Stimulated activated CD8-positive, alpha-beta memory T cell treated with anti-CD3 and anti-CD28 coated beads, Interleukin-2, amount 100 ng/mL, for 48 hours (primary cell): ENCODE data around the gene CYYR1.

Source experiments
- DNase-seq, 2 donors: peaks; one replicate each; pipeline ENCODE4 v3.0.0-alpha.2; 2020; ENCODE audit warnings: low read depth in 2 of 2

Gene CYYR1

DNA sequence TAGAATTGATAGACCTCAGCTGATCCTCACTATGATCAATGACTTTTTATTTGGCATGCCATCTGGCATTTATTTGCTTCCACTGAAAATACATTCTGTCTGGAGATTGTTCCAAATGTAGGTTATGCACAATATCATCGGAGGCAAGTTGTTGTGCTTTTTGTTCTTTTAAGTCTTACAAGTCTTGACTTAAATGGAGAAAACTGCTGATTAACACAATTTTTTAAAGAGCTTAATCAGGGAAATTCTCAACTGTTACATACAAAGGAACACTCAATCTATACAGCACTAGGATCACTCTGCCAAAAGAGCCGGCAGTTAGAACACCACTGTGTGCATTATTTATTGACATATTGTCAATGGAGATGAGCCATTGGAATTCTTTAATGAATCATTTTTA, 19.2 kb downstream of the CYYR1 start:
- no peak for DNase-seq

DNA sequence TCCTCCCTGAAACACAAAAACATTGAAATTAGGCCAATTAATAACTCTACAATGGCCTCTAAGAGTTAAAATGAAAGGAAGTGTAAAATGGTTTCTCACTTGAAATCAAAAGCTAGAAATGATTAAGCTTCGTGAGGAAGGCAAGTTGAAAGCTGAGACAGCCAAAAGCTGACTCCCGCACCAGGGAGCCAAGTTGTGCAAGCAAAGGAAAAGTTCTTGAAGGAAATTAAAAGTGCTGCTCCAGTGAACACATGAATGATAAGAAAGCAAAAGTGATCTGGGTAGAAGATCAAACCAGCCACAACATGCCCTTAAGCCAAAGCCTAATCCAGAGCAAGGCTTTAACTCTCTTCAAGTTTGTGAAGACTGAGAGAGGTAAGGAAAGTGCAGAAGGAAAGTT, 22.8 kb downstream of the CYYR1 start:
- no peak for DNase-seq

- no peak for DNase-seq
These were observed 26.5 kb downstream of the CYYR1 start for GRCh38 chr21:26546446-26547097.

GRCh38 chr21:26544201-26544775, 28.8 kb downstream of the CYYR1 start:
- DNase-seq: no peak

DNA sequence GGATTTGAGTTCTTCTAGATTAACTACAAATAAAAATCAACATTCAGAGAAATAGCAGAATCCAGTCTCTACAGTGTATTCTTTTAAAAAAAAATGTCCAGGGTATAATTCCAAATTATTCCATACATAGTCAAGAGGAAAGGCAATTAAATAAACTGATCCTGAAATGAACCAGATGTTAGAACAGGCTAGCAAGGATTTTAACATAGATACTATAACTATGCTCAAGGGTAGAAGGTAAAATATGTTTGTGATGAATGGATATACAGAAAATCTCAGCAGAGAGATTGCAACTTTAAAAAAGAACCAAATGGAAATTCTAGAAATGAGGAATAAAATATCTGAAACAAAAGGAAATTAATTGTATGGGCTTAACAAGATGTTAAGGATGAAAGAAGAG, 32.4 kb downstream of the CYYR1 start:
- DNase-seq: no peak

DNA sequence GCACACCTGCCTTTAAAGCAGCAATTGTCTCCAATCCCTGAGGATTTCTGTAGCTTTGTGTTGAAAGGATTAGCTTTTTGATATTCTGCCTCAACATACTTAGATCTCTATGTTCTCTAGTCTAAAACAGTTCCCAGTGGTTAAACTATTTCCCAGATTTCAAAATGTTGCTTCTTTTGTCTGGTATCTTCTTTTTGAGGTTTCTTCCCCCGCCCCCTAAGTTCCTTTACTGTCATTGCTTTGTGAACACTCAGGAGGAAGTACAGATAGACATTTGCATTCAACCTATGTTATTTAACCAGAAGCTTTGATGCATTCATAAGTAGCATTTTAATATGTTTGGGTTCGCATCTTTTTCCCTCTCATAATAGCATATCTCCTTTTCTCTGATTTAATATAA, 33.5 kb downstream of the CYYR1 start:
- DNase-seq: no peak

DNA sequence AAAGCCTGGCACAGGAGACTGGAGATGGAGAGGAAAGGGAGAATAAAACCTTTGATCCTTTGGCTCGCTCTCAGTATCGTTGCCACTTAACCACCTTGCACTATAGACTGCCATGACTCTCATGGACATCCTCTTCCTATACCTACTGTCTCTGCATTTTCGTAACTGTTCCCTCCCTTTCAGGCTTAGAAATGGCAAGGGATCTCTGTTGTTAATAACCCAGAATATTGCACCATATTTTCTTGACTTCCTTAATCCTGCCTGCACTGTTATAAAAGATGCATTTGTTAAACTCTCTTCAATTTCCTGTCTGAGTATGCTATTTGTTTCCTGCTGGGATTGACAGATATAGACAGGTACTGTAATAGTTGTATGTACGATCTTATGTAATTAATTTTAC, 38.6 kb downstream of the CYYR1 start:
- no peak for DNase-seq

- DNase-seq: no peak
These were observed 40.9 kb downstream of the CYYR1 start for GRCh38 chr21:26532208-26532607.

DNA sequence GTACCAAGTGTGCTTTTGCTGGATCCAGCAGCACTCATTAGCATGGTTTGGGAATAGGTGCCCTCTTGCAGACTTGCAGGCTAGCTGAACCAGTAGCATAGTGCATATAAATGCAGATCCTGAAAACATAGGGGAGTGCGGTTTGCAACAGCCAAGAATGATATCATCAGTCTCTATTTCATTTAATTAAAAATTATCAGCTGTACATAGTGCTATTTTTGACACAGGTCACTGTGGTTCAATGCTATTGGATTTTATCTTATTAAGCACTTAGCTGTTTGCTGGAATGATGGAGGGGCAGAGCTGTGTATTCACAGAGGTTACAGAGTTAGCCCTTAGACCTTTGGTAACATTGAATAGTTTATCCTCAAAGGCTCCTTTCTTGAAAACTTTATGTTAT, 43.6 kb downstream of the CYYR1 start:
- no peak for DNase-seq

GRCh38 chr21:26528882-26529281, 44.2 kb downstream of the CYYR1 start:
- DNase-seq: no peak

DNA sequence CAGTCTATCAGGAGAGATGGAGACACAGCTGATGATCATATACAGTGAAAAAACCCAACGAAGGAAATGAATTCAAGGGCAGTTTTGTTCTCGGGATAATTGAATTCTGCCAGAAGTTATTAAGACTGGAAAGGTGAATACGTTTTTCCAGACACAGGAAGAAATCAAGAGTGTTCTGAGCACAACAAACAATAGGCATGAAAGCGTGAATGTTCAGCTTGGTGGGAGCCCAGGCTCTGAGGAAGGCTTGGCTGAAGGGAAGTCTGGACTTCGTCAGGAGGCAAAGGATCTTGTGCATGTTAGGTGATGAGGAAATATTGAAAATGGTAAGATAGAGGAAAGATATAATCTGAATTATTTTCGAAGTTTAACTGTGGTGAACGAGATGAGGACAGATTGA, 50.4 kb downstream of the CYYR1 start:
- DNase-seq: no peak

- DNase-seq: no peak
These were observed 53.9 kb downstream of the CYYR1 start for GRCh38 chr21:26519142-26519541.

- no peak for DNase-seq
These were observed 57.8 kb downstream of the CYYR1 start for GRCh38 chr21:26515257-26515656.

DNA sequence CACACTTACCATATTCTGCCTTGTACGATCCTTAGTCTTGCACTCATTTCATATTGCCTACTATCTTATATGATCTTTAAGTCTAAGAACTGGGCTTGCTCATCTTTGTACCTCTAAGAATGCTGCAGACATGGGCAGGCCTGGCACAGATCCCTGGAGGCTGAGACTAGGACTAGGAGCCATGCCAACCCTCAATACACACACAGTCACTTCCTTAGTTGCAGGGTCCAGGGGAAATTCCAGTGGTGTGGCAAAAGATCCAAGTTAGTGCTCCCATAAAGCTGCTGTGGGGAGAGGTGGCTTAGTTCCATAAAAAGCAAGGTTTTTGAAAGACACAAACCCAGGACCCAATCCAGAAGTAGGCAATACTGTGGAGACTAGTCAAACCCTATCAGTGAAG, 59.9 kb downstream of the CYYR1 start:
- DNase-seq: no peak

DNA sequence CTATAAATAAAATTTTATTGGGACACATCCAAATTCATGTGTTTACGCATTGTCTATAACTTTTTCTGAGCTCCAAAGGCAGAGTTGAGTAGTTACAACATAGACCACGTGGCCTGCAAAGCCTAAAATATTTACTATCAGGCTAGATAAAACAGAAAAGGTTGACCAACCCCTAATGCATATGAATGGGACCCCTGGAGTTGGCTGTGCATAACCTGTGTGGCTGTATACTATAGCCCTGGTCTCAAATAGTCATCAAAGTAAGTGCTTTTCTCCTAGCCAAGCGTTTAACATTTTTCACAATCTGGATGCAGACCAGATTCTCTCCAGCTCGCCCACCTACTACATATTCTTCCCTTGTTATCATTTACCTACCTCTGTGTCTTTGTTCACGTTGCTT, 60.4 kb downstream of the CYYR1 start:
- DNase-seq: no peak

- no peak for DNase-seq
These were observed 64.2 kb downstream of the CYYR1 start for GRCh38 chr21:26508903-26509302.

GRCh38 chr21:26506956-26507355, 66.1 kb downstream of the CYYR1 start:
- no peak for DNase-seq

GRCh38 chr21:26505211-26505610, 67.9 kb downstream of the CYYR1 start:
- no peak for DNase-seq

DNA sequence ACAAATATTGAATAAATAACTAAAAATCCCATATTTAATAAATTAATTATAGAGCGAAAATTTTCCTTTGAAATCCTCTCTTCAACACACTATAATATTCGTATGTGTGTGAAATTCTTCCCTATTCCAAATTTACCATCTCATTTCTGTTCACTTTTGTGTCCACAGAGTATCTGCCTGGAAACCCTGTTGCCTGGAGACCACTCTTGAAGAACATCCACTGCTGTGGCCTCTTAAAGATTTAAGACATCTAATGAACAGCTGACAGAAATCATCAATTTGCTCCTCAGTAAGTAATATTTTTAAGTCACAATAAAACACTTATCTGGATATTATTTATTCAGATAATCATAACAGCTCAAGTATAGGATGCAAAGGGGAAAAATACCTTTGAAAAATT, 69.7 kb downstream of the CYYR1 start:
- no peak for DNase-seq

GRCh38 chr21:26501495-26502021, 71.5 kb downstream of the CYYR1 start:
- no peak for DNase-seq

- no peak for DNase-seq
These were observed 73.6 kb downstream of the CYYR1 start for GRCh38 chr21:26499495-26499894.

- no peak for DNase-seq
These were observed 77.7 kb downstream of the CYYR1 start for GRCh38 chr21:26495283-26495849.

GRCh38 chr21:26491663-26492062, 81.4 kb downstream of the CYYR1 start:
- no peak for DNase-seq
